ENCODE data around the gene PTPRS. TPM values are rescaled to one million over a fixed set of nuclear protein-coding genes. Genes with fewer than 3 reads are reported as not detected.
A peak's percentile ranks its signal among the peaks of the same experiment; 100 is the strongest.

The PTPRS gene
- total RNA-seq, 1 donor = 123 TPM

DNA sequence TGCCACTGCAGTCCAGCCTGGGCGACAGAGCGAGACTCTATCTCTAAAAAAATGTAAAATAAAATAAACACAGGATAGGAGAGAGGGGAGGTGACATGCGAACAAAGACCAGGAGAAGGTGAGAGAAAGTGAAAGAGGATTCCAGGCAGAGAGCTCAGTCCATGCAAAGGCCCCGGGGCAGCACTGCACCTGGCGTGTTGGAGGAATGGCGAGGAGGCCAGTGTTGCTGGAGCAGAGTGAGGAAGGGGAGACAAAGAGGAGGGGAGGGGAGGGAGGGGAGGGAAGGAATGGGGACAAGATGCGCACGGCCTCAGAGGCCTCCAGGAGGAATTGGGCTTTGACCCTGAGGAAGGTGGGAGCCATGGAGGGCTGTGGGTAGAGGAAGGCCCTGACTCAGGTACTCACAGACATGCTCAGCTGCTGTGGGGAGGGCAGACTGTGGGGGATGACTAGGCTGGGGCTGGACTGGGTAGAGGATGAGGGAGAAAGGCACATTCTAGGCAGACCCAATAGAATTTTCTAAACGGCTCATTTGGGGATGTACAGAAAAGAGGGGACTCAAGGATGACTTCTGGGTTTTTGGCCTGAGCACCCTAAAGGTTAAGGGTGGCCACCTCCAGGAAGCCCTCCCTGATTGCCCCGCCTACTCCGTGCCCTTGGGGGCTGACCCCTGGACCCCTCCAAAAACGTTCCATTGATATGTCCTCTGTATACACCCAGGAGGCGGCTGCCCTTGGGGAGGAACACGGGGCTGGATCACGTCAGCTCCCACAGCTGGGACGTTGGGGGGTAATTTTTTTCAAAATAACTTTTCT, 43.9 kb downstream of the PTPRS start:
- H3K4me3 ChIP-seq (ENCODE audit: low read depth, low read length) = no peak overlapping the region
- no peak for DNase-seq (ENCODE audit: low read depth)
- TF ChIP-seq, protein P1, sequence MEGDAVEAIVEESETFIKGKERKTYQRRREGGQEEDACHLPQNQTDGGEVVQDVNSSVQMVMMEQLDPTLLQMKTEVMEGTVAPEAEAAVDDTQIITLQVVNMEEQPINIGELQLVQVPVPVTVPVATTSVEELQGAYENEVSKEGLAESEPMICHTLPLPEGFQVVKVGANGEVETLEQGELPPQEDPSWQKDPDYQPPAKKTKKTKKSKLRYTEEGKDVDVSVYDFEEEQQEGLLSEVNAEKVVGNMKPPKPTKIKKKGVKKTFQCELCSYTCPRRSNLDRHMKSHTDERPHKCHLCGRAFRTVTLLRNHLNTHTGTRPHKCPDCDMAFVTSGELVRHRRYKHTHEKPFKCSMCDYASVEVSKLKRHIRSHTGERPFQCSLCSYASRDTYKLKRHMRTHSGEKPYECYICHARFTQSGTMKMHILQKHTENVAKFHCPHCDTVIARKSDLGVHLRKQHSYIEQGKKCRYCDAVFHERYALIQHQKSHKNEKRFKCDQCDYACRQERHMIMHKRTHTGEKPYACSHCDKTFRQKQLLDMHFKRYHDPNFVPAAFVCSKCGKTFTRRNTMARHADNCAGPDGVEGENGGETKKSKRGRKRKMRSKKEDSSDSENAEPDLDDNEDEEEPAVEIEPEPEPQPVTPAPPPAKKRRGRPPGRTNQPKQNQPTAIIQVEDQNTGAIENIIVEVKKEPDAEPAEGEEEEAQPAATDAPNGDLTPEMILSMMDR (IDR thresholded peaks at IDR 0.05; ENCODE audit: insufficient read depth, low read depth, low read length) = no peak

DNA sequence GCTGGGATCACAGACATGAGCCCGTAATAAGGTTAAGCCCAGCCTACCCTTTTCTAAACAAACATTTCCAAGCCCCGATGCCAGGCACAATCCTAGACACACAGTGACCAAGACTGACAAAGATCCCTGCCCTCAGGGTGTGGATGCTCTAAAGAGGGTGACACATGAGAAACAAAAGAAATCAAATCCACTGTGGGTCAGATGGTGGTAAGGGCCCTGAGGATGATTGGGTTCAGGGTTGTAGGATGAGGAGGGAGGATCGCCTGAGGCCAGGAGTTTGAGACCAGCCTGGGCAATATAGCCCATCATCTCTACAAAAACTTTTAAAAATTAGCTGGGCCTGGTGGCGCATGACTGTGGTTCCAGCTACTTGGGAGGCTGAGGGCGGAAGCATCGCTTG, 44.6 kb downstream of the PTPRS start:
- DNase-seq (ENCODE audit: low read depth) = no peak
- TF ChIP-seq, protein P1 (IDR thresholded peaks at IDR 0.05; ENCODE audit: insufficient read depth, low read depth, low read length) = no peak
- no peak overlapping the region for H3K4me3 ChIP-seq (ENCODE audit: low read depth, low read length)

DNA sequence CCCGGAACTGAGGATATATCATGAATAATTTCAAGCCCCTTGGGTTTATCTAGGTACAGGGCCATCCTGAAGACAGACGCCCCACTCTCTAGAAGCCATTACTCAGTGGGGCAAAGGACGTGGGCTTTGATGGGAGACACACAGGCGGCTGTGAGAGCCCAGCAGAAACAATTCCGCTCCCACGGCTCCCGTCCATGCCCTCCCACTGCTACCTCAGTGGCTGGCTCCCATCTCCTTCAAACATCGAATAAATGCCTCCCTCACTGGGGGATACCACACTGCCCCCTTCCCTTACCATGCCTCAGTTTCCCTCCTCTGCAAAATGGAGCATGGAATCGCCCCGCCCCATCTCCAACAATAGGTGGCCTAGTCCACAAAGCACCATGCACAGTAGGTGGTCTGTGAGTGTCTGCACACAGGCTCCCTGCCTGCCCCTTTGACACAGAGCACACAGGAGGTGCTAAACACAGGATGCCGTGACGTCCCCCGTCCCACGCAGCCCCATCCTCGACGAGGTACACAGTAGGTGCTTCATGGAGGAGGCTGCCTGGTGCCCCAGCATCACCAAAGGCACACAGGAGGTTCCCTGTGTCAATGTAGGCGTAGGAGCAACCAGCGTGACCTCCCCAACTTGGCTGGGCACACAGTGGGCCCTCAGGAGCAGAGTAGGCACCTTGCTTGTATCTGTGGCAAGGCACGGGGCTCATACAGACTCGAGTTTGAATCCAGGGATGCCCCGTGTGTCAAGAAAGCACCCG, 46.0 kb downstream of the PTPRS start:
- no peak overlapping the region for H3K4me3 ChIP-seq (ENCODE audit: low read depth, low read length)
- TF ChIP-seq, protein P1 (IDR thresholded peaks at IDR 0.05; ENCODE audit: insufficient read depth, low read depth, low read length) = no peak
- no peak for DNase-seq (ENCODE audit: low read depth)

DNA sequence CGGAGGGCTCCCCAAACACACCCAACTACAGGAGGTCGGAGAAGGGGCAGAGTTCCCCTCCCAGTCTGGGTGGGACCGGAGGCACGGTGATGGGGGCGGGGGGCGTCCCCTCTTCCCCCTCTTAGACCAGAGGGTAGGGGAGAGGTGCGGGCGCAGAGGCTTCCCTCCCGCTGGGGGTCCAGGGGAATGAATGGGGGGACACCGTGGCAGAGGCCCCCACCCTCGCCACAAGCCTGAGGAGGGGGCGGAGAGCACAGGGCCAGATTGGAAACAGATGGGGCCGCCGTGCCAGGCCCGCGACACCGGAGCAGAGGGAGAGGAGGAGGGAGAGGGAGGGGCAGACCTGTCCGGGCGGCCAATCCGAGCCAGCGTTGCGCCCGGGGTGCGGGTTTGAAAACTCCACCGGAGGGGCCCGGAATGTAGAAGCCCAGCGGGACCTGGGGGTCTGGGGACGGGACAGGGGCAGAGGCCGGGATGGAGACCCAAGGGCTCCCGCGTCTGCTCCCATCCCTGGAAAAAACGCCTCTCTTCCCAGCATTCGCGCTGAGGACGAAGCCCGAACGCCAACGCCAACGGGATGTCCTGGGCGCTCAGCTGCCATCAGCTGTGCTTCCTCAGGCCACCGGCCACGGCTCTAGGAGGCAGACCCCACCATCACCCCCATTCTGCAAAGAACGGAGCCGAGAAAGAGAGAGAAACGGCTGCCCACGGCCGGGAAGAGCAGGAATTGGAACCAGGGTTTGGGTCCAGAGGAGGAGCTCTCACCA, 46.8 kb downstream of the PTPRS start:
- DNase-seq (ENCODE audit: low read depth) = peak; percentile 41
- H3K4me3 ChIP-seq (ENCODE audit: low read depth, low read length) = peak overlapping the region; percentile 74
- TF ChIP-seq, protein P1 (IDR thresholded peaks at IDR 0.05; ENCODE audit: insufficient read depth, low read depth, low read length) = no peak

DNA sequence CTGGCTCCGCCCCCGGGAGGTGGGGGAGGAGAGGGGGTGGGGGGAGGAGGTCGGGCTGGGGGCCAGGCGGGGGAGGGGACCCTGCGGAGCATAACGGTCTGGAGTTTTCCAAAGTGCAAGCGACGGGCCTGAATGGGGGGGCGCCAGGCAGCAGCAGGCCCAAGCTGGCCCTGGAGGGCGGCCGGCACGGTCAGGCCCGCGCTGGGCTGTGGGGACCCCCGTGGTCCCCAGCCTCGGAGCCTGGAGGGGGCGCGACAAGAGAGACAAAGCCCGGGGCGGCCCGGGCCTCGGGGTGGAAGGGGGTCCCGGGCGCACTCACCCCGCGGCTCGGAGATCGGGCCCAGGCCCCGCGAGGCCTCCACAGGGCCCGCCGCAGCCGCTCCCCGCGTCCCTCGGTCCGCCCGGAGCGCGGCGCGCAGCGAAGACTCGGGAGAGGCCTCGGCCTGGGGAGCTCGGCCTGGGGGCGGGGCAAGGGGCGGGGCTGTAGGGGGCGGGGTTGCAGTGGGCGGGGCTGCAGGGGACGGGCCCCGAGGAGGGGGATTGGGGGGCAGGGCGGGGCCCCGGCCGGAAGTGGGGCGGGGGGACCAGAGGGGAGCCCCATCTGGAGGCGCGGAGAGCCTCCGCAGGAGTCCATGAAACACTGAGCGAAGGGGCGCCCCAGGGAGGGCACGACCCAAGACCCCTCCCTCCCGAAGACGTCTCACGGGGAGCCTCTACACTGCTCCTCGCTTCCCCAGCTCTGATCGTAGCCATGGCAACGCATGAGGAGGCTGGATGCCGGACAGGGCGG, 47.6 kb downstream of the PTPRS start:
- H3K4me3 ChIP-seq (ENCODE audit: low read depth, low read length) = peak overlapping the region; percentile 74
- peak; percentile 70 for DNase-seq (ENCODE audit: low read depth)
- TF ChIP-seq, protein P1 (IDR thresholded peaks at IDR 0.05; ENCODE audit: insufficient read depth, low read depth, low read length) = no peak

DNA sequence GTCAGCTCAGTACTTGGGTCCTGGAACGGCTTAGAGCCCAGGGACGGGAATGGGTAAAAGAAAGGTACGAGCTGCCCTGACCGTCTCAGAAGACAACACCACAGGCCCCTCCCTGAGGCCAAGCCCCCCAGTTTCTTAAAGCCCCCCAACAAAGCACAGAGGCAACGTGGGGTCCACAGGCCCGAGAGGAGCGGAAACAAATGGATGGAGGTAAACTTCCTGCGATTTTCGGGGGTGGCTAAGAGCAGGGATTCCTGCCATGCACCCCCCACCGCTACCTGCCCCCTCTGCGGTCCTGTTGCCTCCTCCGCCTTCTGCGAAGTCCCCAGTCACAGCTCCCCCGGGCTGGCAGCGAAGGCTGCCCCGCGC, 48.2 kb downstream of the PTPRS start:
- TF ChIP-seq, protein P1 (IDR thresholded peaks at IDR 0.05; ENCODE audit: insufficient read depth, low read depth, low read length) = no peak

More for the DNA sequence above, 48.2 kb downstream of the PTPRS start:
- H3K4me3 ChIP-seq (ENCODE audit: low read depth, low read length) = peak overlapping the region; percentile 67
- DNase-seq (ENCODE audit: low read depth) = no peak
